NCI-H128 (cell line): ENCODE measurements around the gene TBCD.
"Not testable (repeated sequence)": the region's sequence is repeated elsewhere in the genome, so short reads cannot be mapped to it uniquely, and the experiment has no call there.

Source experiments
- DNase-seq: peaks from one replicate; lab custom pipeline; 2025; ENCODE audit not compliant: unreplicated experiment; lab: John Stamatoyannopoulos, UW

Gene TBCD

DNA sequence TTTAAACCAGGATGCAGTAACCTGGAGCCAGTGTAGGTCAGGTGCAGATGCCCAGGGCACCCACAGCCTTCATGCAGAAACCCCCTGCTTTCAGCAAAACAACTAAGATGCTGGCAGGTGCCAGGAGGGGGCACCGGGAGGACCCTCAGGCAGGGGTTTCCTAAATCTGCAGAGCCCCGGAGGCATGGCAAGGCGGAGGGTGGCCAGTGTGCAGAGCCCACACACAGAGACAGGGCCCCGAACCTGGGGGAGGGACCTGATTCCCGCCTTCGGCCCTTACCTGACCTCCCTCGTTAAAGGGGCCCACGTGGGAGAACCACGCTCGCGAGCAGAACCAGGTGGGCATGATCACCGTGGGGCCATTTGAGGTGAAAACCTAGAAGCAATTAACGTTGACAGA, 213.5 kb downstream of the TBCD start:
- DNase-seq: no peak

DNA sequence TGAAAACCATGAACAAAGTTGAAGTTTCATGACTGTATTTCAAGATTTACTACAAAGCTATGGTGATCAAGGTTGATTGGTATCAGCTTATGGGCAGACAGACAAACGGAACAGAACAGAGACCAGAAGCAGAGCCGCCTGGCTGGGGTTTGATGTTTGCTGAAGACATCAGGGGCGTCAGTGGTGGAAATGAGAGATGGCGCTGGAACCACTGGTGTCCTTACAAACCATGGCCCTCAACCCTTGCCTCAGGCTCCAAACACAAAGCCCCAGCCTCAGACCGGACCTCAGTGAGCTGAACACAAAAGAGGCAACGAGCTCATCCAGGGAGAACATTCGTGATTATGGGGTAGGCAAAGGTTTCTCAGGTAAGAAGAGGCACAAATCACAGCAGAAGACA, 214.6 kb downstream of the TBCD start:
- DNase-seq: no peak

DNA sequence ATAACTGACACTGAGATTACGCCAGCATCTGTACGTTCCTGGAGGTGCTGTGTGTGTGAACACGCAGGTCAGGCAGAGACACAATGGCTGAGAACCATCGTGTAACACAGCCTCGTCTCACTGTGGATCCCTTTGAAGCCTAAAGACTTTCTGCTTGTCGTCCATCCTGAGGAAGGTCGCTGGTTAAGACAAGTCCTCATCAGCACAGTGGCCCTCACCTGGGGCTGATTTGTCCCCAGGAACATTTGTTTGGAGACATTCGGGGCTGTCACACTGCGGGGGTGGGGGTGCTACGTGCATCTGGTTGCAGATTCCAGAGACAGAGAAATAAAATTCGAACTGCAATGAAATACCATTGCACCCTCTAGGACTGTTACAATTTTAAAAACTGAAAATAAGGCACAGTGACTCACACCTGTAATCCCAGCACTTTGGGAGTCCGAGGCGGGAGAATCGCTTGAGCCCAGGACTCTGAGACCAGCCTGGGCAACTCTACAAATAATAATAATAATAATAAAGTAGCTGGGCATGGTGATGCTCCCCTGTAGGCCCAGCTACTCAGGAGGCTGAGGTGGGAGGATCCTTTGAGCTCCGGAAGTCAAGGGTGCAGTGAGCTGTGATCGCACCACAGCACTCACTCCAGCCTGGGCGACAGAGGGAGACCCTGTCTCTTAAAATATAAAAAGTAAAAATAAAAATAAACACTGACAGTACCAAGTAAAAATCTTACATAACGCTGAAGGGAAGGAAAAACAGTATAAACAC, 215.6 kb downstream of the TBCD start:
- DNase-seq: no peak

DNA sequence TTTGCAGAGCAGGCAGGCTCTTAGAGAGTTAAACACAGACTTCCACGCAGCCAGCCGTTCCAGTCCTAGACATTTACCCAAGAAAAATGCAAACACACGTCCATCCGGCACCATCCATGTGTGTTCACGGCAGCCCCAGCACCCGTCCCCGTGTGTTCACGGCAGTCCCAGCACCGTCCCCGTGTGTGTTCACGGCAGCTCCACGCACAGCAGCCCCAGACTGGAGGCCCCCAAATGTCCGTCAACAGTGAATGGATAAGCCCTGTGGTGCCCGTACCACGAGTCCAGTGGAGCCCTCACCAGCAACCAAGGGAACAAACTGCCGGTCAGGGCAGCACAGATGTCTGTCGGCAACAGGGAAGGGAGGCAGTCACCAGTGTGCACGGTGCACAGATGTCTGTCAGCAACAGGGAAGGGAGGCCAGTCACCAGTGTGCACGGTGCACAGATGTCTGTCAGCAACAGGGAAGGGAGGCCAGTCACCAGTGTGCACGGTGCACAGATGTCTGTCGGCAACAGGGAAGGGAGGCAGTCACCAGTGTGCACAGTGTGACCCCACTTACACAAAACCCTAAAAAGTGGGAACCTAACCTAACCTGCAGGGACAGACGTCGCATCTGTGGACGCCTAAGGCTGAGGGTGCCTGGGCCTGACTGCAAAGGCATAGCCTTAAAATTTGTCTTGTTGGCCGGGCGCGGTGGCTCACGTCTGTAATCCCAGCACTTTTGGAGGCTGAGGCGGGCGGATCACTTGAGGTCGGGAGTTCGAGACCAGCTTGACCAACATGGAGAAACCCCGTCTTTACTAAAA, 216.4 kb downstream of the TBCD start:
- DNase-seq: not testable (repeated sequence)

DNA sequence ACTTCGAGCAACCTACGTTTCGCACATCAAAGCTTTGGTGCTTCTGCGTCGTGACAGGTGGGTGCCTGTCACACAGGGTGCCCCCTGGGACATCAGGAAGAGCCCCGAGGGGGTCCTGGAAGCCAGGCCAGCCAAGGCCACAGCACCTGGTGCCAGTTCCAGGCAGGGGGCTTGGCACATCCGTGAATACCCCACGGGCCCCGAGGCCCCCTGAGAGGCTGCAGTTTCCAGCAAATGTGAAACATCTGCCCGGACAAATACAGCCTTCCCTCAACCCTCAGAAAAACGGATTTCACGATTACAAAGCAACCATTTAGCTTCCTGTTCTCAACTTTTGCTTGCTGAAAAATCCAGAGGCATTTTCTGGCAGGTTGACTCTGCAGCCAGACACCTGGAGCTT, 218.2 kb downstream of the TBCD start:
- DNase-seq: no peak

DNA sequence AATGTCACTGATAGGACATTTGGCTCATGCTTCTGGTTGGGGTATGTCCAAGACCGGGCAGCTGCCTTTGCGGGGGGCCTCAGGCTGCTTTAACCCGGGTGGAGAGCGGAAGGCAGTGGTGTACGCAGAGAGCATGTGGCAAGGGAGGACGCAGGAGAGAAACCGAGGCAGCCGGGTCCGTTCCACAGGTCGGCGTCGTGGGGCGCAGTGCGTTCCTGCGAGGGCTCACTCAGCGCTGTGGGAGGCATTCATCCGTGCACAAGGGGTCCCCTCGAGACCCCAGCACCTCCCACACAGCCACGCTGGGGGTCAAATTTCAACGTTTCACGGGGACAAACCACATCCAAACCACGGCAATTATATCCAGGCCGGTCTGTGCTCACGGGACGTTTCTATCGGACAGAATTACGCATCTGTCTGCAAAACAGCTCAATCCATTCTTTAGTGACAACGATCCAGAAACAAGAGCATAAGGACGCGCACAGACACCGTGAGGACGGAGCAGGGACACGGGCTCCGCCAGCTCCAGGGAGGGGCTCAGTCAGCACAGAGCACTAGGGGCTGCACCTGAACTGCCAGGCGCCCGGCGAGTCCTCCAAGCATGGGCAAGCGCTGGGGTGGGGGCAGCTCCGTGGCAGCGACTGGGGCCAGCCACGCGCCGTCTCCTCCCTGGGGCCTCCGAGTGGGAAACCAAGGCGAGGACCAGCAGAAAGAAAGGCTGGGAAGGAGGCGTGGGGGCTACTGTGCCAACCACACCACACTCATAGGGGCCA, 219.1 kb downstream of the TBCD start:
- no peak for DNase-seq

DNA sequence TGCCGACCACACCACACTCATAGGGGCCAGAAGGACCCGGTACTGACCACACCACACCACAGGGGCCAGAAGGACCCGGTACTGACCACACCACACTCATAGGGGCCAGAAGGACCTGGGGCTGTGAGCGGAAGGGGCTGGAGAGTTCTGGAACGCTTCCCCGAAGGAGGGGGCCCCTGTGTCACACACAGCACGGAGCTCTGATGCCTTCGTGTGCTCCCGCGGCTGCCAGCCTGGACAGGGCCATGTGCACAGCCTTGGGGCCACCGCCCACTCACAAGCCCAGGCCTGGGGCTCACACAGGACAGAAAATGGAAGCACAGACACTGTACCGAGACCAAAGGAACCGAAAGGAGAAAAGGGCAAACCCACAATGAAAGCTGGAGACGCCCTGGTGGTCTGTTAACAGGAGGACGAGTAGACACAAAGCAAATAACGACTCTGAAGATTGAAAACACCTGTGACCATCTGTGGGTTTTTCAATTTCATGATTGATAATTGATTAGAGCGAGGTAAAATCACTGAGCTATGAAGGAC, 221.0 kb downstream of the TBCD start:
- no peak for DNase-seq

DNA sequence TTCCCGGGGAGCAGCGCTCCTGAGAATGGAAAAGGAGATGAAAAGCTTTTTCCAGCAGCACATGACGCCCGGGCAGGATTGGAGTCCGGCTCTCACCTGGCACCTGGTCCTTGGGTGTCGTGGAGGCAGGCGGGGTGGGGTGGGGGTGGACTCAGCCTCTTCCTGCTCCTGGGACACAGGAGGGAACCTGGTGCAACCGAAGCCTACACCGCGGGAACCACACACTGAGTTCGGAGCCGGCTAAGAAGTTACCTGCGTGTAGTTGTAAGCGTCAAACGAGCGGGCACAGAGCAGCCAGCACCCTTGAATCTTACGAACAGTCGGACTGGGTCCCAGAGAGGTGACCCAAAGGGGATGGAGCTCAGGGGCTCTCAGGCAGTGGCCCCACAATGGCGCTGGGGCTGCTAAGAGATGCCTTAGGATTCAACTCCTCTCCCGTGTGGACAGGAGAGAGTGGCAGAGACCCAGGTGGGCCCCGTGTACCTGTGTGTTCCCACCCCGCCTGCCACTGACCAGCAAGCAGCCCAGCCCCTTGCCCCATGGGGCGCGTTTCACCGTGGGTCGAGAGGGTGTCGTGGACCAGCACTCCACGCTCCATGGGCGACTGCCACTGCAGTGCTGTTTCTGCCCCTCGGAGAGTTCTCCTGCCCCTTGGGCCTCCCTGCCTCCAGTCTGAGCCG, 221.7 kb downstream of the TBCD start:
- DNase-seq: no peak

DNA sequence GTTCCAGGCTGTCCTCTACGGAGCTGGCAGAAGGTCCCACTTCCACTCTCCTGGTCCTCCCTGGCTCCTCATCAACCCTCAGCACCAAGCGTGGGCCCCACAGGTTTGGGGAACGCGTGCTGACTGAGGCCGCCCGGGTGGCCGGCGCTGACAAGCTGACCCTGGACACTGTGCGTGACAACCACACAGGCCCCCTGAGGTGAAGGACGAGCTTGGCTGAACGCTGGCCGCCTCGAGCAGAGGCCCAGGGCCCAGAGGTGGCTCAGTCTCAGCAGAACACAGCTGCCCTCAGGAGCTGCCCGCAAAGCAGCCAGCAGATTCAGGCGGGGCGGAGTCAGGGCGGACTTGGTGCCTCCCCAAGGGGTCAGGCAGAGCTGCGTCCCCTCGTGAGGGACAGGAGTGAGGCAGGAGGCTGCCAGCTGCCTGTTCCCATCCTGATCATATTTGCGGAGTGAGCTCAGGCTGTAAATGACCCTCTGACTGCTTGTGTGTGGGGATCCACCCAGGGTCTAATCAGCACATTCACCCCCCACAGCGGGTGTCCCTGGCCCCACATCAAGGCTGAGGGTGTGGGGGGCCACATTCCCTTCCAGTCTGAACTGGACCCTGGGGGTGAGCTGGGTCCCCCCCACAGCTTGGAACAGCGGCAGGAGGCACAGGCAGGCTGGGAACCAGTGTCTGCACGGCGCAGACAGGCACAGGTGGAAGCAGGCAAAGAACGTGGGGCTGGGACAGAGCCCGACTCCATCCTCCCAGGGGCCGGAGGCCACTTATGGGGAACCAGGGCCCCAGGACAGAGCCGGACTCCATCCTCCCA, 222.5 kb downstream of the TBCD start:
- DNase-seq: no peak

DNA sequence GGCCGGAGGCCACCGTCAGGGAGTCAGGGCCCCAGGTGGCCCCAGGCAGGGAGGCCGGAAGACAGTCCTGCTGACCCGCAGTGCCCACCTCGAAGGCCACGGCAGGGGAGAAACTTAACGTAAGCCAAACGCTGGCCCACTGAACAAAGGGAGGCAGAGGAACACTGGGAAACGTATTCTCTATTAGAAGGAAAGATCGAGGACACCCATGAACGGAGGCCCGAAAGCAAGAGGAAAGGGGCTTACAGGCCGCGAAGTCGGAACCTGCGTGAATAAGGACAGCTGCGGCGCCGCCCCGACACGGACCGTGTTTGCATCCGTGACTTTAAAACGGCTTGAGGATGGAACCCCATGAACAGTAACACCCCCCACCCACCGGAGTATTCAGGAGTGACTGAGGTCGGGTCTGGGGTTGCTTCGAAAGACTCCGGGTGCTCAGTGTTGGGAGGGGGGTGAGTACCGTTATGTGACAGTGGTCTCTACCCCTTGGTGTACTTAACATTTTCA, 225.2 kb downstream of the TBCD start:
- no peak for DNase-seq

DNA sequence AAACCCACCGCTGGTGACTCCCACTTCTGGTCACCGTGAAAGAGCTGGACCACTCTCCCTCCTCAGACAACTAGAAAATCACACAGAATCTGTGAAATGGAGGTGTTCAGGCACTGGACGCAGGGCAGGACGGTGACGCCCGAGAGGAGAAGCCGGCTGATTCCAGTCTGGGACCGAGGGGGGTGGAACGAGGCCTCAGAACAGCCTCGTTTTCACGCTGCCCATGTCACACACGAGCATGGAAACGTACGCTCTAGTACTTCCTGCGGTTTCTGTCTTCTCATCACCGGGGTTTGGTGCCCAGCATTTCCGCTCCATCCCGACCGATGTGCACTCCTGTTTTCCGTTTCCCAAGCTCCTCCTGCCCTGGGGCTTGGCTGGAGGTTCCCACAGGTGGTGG, 225.7 kb downstream of the TBCD start:
- no peak for DNase-seq

DNA sequence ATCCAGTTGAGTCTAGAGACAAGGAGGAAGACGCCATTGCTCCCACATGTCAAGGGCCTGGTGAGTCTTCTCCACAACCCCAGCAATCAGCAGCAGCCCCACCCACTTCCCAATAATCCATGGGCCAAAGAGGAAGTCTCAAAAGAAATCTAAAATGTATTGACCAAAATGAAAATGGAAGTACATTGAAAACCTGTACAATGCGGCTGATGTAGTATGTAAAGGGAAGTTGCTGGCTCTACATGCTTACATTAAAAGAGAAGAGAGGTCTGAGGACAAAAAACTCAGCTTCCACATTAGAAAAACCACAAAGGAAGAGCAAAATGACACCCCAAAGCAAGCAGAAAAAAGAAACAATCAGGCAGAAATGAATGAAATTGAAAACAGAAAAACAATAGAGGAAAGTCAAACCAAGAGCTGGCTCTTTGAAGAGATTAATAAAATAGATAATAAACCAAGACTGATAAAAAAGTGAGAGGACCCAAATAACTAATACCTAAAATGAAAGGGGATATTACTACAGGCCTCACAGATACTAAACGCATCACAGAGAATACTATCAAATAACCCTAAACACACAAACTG, 227.0 kb downstream of the TBCD start:
- no peak for DNase-seq

DNA sequence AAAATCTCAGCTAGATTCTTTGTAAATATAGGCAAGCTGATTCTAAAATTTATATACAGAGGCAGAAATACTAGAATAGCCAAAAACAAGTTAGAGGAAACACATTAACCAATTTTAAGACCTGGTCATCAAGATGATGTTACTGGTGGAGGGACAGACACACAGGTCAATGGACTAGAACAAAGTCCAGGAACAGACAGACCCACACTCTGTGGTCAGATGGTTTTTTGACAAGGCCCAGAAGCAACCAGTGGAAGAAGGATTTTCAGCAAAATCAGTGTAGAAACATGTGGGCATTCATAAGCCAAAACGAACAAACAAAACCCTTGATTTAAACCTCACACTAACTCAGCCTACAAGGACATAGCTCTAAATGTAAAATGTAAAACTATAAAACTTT, 227.9 kb downstream of the TBCD start:
- DNase-seq: no peak

DNA sequence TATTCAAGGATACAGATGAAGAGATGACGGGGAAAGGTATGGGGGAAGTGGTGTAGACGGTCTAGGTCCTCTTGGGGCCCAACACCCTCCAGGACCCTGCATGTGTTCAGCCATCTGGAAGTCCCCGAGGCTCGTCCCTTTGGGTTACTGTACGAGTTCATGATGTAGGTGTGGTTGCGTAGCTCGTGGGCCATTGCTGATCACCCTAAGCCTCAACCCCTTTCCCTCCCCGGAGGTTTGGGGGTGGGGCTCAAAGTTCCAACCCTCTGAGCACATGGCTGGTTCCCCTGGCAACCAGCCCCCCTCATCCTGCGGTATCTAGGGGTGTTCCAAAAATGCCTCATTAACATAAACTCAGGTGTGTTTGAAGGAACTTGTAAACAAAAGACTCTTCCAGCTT, 228.8 kb downstream of the TBCD start:
- DNase-seq: no peak

DNA sequence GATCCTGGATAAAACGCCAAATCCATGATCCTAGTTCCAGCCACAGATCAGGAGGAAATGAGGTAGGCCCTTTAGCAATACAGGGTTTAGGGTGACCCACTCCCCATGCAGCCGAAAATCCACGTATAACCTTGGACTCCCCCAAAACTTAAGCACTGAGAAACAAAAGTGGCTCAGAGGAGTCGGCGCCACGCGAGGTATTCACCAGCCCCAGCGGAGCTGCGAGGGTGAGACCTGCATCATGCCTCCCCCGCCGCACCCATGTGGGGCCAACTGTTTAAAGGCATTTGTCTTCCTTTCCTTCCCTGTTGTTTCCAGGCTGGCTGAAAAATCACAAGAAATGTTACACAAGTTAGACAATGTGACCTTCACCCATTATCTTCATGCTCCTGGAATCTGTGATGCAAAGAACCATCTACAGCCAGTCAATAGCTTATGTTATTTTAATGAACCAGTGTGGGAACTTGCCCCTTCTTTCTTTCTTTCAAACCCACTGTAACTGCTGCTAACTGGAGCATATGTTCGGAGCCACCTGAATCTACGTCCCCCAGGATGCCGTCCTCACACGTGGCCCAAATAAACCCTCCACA, 229.4 kb downstream of the TBCD start:
- DNase-seq: no peak

DNA sequence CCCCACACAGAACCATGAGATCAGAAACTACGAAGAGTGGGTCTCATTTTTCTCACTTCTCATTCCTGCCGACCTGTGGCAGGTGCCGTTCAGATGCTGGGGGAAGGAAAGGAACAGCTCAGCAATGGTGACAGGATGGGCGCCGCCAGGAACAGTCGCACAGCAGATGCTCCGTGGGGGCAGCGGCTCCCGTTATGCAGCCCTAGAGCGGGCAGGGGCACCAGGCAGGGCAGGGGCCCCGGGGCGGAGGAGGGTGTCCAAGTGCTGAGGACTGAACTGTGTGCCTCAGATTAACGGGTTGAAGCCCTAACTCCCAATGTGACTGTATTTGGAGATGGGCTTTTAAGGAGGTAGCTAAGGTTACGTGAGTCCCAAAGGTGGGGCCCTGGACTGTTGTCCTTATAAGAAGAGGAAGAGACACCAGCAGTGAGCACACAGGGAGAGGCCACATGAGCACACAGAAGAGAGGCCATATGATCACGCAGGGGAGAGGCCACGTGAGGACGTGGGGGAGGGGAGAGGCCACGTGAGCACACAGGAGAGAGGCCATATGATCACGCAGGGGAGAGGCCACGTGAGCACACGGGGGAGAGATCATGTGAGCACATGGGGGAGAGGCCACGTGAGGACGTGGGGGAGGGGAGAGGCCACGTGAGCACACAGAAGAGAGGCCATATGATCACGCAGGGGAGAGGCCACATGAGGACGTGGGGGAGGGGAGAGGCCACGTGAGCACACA, 231.8 kb downstream of the TBCD start:
- DNase-seq: no peak

DNA sequence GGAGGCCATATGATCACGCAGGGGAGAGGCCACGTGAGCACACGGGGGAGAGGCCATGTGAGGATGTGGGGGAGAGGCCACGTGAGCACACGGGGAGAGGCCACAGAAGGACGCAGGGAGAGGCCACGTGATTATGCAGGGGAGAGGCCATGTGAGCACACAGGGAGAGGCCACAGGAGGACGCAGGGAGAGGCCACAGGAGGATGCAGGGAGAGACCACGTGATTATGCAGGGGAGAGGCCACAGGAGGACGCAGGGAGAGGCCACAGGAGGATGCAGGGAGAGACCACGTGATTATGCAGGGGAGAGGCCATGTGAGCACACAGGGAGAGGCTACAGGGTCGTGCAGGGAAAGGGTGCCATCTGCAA, 232.4 kb downstream of the TBCD start:
- not testable (repeated sequence) for DNase-seq

DNA sequence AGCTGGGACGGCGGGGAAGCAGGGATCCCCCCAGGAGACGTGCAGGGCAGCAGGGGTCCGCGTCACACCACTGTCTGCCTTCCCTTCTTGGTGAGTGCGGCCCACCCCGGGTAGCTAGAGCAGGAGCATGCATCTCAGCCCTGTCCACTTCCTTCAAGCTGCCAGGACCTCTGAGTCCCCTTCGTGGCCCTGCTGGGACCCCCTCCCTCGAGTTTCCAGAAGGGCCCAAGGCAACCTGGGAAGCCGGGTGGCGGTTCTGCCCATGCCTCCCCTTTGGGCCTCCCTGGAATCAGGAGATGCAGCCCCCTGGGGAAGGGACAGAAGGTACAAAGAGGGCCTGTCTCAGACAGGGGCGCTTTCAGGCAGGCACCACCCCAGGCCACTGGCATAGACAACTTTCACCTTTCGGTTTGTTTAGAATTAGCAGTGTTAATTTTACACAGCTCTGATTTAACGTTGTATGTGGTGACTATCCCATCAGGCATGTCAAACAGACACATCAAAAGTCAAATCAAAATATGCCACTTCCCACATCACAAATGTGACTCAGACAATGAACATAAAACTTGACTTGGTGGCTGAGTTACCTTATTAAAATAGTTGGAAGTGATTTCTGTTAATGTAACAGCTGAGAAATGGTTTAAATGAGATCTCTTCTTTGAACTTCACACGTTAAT, 233.0 kb downstream of the TBCD start:
- no peak for DNase-seq
